ENCODE measurements around the gene MIEF1.
A peak's percentile ranks its signal among the peaks of the same experiment; 100 is the strongest.

MIEF1 gene

DNA sequence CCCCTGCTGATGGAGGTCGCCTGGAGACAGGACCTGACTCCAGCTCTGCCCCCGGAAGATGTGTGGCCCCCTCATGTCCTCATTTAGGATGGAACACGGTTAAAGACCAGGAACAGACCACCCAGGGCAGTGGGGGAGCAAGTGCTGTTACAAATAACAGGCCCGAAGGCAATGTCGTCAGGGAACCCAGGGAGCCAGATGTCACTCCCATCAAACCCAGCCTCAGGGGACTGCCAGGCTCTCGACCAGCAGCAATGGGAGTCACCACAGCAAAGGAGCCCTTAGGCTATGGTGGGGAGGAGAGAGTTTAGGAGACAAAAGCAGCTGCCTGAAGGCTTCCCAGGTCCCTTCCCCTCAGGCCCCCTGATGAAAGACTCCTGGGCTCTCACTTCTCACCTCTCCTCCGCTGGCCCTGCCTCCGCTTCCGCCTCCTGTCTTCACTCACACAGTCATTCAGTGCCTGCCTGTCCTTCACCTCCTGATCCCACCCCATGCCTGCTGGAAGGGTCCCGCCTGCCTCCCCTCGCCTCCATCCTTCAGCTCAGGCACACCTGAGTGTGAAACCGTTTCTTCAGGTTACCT is 26.1 kb downstream of the MIEF1 start:
- DNase-seq (ENCODE audit: low read depth in 2 of 2): no peak

- peak; percentile 85 to 88 for DNase-seq (ENCODE audit: low read depth in 2 of 2)
Measured at GRCh38 chr22:39528681-39529486, 26.8 kb downstream of the MIEF1 start.

DNA sequence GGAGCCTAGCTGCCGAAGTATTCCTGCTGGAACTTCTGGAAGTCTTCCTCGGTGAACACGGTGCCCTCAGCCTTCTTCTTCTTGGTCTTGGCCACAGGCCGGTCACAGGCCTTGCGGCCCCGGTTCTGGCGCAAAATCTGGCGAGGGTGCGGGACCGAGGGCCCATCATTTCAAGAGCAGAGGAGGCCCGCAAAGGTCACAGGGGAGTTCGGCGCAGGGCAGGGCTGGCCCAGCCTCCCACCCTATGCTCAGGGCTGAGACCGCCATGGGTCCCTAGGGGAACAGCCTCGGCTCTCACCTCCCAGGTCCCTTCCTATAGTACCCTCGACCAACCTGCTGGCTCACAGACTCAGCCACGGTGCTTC is 27.4 kb downstream of the MIEF1 start:
- DNase-seq (ENCODE audit: low read depth in 2 of 2): no peak

DNA sequence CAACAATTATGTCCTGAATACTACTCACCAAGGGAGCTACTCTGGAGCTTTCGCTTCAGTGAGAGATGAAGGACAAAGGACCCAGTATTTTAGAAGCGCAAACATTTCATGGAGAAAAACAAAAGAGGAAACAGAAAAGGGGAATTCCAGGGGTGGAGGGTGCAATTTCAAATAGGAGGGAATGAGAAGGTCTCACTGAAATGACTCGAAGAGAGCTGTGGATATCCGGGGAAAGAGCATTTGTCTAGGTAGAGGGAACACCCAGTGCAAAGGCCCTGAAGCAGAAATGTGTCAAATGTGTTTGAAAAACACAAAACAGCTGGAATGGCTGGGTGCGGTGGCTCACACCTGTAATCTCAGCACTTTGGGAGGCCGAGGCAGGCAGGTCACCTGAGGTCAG is 28.0 kb downstream of the MIEF1 start:
- DNase-seq (ENCODE audit: low read depth in 2 of 2): no peak

- no peak for DNase-seq (ENCODE audit: low read depth in 2 of 2)
Measured at GRCh38 chr22:39530692-39531331, 28.7 kb downstream of the MIEF1 start.

GRCh38 chr22:39532215-39533073 is 30.4 kb downstream of the MIEF1 start, which contains the start of gene RPS19BP1:
Gene RPS19BP1, minus strand, starts transcription at chr22:39532748. Its CDS starts 10 bp downstream, at chr22:39532738.
- peak; percentile 99 to 100 for DNase-seq (ENCODE audit: low read depth in 2 of 2)

DNA sequence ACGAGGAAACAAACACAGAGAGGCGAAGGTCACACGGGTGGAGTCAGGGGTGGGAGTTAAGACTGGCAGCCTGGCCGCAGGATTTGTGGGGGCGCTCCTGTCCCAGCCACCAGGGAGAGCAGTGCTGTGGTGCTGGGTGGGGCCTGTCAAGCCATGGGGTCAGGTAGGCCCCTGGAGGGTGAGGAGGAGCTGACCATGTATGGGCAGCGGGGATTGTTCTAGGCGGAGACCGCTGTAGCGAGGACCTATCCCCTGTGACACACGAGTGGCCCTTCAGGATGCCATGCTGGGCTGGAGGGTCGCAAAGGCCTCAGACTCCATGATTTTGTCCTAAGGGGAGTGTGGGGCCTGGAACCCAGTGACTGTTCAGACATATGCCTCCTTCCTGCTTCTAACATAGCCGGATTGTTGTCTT is 32.0 kb downstream of the MIEF1 start:
- DNase-seq (ENCODE audit: low read depth in 2 of 2): no peak

DNA sequence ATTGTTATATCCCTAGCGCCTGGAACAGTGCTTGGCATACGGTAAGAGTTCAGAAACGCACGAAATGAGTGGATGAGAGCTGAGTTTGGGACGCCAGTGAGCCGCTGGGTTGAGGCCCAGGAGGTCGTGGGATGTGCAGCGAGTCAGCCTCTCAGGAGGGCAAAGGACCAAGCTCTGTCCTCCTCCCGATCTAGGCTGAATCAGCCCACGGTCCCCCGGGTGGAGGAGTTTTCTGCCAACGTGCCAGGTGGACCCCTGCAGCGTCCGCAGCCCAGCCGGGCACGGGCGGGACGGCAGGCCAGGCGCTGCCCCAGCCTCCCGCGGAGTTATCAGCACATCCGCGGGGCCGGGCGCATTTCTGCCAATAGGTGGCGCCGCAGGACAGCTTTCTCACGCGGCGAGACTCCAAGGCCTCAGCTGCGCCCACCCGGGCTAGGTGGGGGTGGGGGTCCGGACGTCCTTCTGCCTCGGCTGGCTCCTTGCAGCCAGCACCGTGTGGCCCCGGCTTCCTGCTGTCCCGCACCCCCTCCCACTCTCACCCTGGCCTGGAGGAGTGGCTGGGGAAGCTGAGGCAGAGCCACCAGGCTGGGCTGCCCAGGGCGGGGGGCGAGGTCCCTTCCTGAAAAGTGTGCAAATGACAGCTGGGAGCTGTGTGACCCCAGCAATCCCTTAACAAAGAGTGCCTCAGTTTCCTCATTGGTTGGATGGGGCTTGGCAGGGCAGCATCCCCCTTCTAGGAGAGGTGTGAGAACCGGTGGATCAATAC is 32.7 kb downstream of the MIEF1 start:
- DNase-seq (ENCODE audit: low read depth in 2 of 2): peak; percentile 59 to 79

DNA sequence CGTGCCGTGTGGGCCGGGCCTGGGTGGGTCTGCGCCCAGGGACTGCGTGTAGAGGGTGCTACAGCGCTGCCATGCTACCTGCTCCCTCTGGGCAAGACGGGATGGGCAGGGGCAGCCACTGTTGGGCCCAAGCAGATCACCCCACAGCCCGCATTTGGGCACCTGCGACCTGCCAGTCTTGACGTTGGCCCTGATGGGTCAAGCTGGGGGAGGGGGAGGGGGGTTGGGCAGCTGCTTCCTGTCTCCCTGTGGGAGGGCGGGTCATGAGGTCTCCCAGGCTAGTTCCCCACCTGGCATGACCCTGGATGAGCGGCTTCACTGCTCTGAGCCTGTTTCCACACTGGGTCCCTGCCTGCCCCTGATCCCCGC is 33.3 kb downstream of the MIEF1 start:
- DNase-seq (ENCODE audit: low read depth in 2 of 2): no peak

- DNase-seq (ENCODE audit: low read depth in 2 of 2): no peak
Measured at GRCh38 chr22:39535831-39536449, 33.9 kb downstream of the MIEF1 start.

DNA sequence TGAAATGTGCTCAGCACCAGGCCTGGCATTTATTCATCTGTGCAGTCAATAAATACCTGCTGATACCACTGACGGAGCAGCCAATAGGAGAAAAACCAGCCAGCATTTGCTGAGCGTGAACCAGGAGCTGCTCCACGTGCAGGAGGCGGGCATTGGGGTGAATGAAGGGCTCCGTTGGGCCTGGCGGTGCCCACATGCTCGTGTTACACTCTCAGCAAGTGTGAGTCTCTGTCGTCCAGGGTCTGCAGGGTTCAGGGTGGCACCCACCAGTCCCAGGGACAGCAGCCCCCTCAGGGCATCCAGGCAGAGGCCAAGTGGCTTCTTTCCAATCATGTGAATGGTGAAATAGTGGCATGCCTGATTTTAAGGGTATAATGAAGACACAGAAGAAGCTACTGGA is 34.6 kb downstream of the MIEF1 start:
- no peak for DNase-seq (ENCODE audit: low read depth in 2 of 2)

DNA sequence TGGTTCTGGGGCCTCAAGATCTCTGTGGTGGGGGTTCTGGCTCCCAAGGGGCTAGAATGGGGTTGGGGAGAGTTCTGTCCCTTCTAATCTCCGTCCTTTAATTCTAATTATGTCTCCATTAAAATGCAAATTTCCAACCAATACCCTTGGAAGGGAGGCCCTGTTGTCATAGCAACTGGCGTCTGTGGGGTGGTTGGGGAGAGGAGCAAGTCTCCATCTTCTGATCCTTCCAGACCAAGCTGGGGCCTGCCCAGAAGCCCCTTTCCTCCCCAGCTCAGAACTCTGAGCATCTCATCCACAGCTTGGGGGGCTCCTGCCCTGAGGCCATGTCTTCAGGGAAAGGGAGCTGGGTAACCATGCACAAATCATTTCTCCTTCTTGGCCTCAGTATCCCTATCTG is 35.9 kb downstream of the MIEF1 start:
- DNase-seq (ENCODE audit: low read depth in 2 of 2): no peak

- DNase-seq (ENCODE audit: low read depth in 2 of 2): no peak
Measured at GRCh38 chr22:39543095-39543494, 41.0 kb downstream of the MIEF1 start.

- peak in 1 of 2 donors; percentile 46 for DNase-seq (ENCODE audit: low read depth in 2 of 2)
Measured at GRCh38 chr22:39545386-39546365, 43.6 kb downstream of the MIEF1 start.

- no peak for DNase-seq (ENCODE audit: low read depth in 2 of 2)
Measured at GRCh38 chr22:39546889-39547586, 44.9 kb downstream of the MIEF1 start.

DNA sequence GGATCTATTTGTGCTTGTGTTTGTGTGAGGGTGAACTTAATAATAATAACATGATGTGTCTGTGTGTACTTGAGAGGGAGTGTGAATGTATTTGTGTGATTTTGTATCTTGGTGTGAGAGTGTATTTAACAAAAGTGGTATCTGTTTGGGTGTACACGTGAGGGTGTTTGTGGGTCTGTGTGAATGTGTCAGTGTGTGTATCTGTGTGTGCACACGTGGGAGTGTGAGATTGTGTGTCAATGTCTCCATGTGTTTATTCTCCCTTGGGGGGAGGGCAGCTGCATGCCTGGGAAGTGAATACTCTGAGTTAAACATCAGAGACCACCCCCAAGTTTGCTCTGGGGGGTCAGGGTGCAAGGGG is 45.5 kb downstream of the MIEF1 start:
- no peak for DNase-seq (ENCODE audit: low read depth in 2 of 2)

DNA sequence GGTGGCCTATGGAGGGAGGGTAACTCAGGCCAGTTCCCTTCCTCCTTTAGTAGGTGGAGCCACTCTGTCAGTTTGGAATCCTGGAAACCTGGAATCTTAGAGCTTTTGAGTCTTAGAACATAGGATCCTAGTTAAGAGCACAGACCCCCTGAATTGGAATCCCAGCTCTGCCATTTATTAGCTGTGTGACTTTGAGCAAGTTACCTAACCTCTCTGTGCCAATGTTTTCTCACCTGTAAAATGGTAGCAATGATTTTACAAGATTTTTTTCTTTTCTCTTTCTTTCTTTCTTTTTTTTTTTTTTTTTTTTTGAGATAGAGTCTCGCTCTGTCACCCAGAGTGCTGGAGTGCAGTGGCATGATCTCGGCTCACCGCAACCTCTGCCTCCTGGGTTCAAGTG is 51.3 kb downstream of the MIEF1 start:
- DNase-seq (ENCODE audit: low read depth in 2 of 2): no peak

DNA sequence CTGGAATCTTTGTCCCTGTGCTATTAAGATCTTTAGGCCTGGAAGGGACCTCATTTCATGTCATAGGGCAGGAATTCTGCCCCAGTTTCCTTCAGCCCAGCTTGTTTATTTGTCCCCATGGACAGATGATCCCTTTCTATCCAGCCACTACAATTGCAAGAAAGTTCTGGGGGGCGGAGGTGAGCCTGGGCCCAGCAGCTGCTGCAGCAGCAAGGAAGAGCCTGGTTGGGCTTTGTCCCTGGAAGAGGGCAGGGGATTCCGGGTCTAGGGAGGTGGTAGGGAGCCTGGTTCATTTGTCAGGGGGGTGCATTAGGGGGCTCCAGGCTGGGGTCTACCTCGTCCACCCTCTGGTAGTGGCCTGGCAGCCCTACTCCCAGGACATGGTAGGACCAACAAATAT is 52.1 kb downstream of the MIEF1 start:
- no peak for DNase-seq (ENCODE audit: low read depth in 2 of 2)

Data from stimulated activated CD4-positive, alpha-beta T cell treated with anti-CD3 and anti-CD28 coated beads, Interleukin-15, amount 100 ng/mL, for 48 hours (primary cell).